ENCODE measurements around the gene MOAP1. TPM values are rescaled to one million over a fixed set of nuclear protein-coding genes. Genes with fewer than 3 reads are reported as not detected.

MOAP1 gene
- total and polyA plus RNA-seq, 10 donors: 16.3 to 31.4 (median 25.7) TPM

- no peak overlapping the region for H3K27ac ChIP-seq
- WGBS, 5 donors: 85 to 95% (median 88%) methylated on average over 5 of the region's 5 CpGs
These were observed 15.9 kb upstream of the MOAP1 start for GRCh38 chr14:93200553-93200952.

GRCh38 chr14:93199031-93199430, 14.3 kb upstream of the MOAP1 start:
- no peak for DNase-seq
- Histone ChIP-seq H3K9me3 (no peaks in the 10 kb centered on the region), H3K36me3 (peaks cover 0 to 23% (median 0%) of the 10 kb centered on the region in 6 donors), H3K27me3 (replicated peaks in 1 of 7) (no peaks in the 10 kb centered on the region), H3K27ac (no peak overlapping the region), H3K4me3 (no peak overlapping the region), H3K4me1 (peaks cover 0 to 8% (median 0%) of the 10 kb centered on the region in 6 donors)
- 78 to 95% (median 94%) methylated on average over 4 of the region's 4 CpGs for WGBS, 5 donors
- intact Hi-C loops (cut with DNase I; ENCODE audit: low total_unique reads): no loop called here
- no peak for TF ChIP-seq POLR2AphosphoS5 (IDR thresholded peaks at IDR 0.05)
- TF ChIP-seq, protein P1, sequence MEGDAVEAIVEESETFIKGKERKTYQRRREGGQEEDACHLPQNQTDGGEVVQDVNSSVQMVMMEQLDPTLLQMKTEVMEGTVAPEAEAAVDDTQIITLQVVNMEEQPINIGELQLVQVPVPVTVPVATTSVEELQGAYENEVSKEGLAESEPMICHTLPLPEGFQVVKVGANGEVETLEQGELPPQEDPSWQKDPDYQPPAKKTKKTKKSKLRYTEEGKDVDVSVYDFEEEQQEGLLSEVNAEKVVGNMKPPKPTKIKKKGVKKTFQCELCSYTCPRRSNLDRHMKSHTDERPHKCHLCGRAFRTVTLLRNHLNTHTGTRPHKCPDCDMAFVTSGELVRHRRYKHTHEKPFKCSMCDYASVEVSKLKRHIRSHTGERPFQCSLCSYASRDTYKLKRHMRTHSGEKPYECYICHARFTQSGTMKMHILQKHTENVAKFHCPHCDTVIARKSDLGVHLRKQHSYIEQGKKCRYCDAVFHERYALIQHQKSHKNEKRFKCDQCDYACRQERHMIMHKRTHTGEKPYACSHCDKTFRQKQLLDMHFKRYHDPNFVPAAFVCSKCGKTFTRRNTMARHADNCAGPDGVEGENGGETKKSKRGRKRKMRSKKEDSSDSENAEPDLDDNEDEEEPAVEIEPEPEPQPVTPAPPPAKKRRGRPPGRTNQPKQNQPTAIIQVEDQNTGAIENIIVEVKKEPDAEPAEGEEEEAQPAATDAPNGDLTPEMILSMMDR (IDR thresholded peaks at IDR 0.05 in 8 of 11, conservative IDR thresholded peaks at IDR 0.05 in 3 of 11): no peak
- TF ChIP-seq POLR2A (IDR thresholded peaks at IDR 0.05): no peak

More at GRCh38 chr14:93200553-93200952, 15.9 kb upstream of the MOAP1 start:
- peaks cover 8 to 24% (median 12%) of the 10 kb centered on the region in 6 donors for H3K4me1 ChIP-seq
- no peak for DNase-seq
- no peak overlapping the region for H3K4me3 ChIP-seq
- peaks cover 0 to 23% (median 0%) of the 10 kb centered on the region in 6 donors for H3K36me3 ChIP-seq
- TF ChIP-seq POLR2AphosphoS5 (IDR thresholded peaks at IDR 0.05) (no peak), POLR2A (IDR thresholded peaks at IDR 0.05) (no peak)
- TF ChIP-seq, protein P1 (IDR thresholded peaks at IDR 0.05 in 8 of 11, conservative IDR thresholded peaks at IDR 0.05 in 3 of 11): no peak
- H3K9me3 ChIP-seq: no peaks in the 10 kb centered on the region
- no peaks in the 10 kb centered on the region for H3K27me3 ChIP-seq (replicated peaks in 1 of 7)
- intact Hi-C loops (cut with DNase I; ENCODE audit: low total_unique reads): no loop called here

DNA sequence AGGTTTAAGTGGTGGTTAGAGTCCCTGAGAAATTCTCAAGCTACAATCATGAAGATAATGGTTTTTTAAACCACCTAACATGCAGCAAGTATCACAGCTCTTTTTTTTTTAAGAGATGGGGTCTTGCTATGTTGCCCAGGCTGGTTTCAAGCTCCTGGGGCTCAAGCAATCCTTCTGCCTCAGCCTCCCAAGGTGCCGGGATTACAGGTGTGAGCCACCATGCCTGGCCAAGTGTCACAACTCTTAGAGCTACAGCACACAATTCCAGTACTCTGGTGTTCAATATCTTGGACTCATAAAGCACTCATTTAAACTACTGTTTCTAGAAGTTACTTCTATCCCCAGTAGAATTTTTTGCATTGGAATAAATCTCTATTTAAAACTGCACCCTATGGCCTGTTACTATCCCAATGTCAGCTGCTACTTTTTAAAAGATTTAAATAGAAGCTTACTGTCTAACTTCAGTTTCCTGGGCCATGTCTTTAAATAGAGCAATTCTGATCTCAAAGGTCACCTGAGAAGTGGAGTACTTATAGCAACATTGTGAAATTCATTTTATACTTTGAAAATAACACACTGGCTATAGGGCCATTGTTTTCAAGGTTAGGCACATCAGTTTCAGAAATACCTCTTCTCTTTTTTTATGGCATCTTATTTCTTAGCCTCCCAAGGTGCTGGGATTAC, 10.8 kb upstream of the MOAP1 start:
- Histone ChIP-seq H3K4me3 (no peak overlapping the region), H3K4me1 (no peaks in the 10 kb centered on the region), H3K27ac (no peak overlapping the region), H3K36me3 (peaks cover 0 to 31% (median 0%) of the 10 kb centered on the region in 6 donors), H3K27me3 (replicated peaks in 1 of 7) (no peaks in the 10 kb centered on the region), H3K9me3 (no peaks in the 10 kb centered on the region)
- intact Hi-C loops (cut with DNase I; ENCODE audit: low total_unique reads): no loop called here
- no peak for DNase-seq
- TF ChIP-seq POLR2AphosphoS5 (IDR thresholded peaks at IDR 0.05) (no peak), POLR2A (IDR thresholded peaks at IDR 0.05) (no peak)
- TF ChIP-seq, protein P1 (IDR thresholded peaks at IDR 0.05 in 8 of 11, conservative IDR thresholded peaks at IDR 0.05 in 3 of 11): no peak
- 92 to 100% (median 100%) methylated on average over 1 of the region's 1 CpG for WGBS, 5 donors

GRCh38 chr14:93186956-93187355, 2.3 kb upstream of the MOAP1 start:
- peaks cover 0 to 55% (median 8%) of the 10 kb centered on the region in 6 donors for H3K36me3 ChIP-seq
- H3K4me3 ChIP-seq: no peak overlapping the region
- no peak overlapping the region for H3K27ac ChIP-seq
- DNase-seq: no peak
- no peak for TF ChIP-seq POLR2AphosphoS5 (IDR thresholded peaks at IDR 0.05)
- TF ChIP-seq POLR2A (IDR thresholded peaks at IDR 0.05): no peak
- TF ChIP-seq, protein P1 (IDR thresholded peaks at IDR 0.05 in 8 of 11, conservative IDR thresholded peaks at IDR 0.05 in 3 of 11): no peak
- H3K9me3 ChIP-seq: no peaks in the 10 kb centered on the region
- peaks cover 19 to 50% (median 40%) of the 10 kb centered on the region in 6 donors for H3K4me1 ChIP-seq
- WGBS, 5 donors: 87 to 95% (median 91%) methylated on average over 3 of the region's 3 CpGs
- no peaks in the 10 kb centered on the region for H3K27me3 ChIP-seq (replicated peaks in 1 of 7)
- intact Hi-C loops (cut with DNase I; ENCODE audit: low total_unique reads): no loop called here
